ENCODE results near the gene ETS2.

GRCh38 chr21:38837806-38838461 lies 32.2 kb downstream of the ETS2 start:
- TF ChIP-seq, protein P1, sequence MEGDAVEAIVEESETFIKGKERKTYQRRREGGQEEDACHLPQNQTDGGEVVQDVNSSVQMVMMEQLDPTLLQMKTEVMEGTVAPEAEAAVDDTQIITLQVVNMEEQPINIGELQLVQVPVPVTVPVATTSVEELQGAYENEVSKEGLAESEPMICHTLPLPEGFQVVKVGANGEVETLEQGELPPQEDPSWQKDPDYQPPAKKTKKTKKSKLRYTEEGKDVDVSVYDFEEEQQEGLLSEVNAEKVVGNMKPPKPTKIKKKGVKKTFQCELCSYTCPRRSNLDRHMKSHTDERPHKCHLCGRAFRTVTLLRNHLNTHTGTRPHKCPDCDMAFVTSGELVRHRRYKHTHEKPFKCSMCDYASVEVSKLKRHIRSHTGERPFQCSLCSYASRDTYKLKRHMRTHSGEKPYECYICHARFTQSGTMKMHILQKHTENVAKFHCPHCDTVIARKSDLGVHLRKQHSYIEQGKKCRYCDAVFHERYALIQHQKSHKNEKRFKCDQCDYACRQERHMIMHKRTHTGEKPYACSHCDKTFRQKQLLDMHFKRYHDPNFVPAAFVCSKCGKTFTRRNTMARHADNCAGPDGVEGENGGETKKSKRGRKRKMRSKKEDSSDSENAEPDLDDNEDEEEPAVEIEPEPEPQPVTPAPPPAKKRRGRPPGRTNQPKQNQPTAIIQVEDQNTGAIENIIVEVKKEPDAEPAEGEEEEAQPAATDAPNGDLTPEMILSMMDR (optimal IDR thresholded peaks at IDR 0.05 in 1 of 3, IDR thresholded peaks at IDR 0.05 in 1 of 3, conservative IDR thresholded peaks at IDR 0.05 in 1 of 3; ENCODE audit: extremely low read depth in 1 of 3, insufficient read depth in 2 of 3, low read length in 3 of 3): no peak
- no peak for TF ChIP-seq EZH2 (IDR thresholded peaks at IDR 0.05; ENCODE audit: low read length)
